ENCODE data around the gene PBX1.

PBX1 gene

DNA sequence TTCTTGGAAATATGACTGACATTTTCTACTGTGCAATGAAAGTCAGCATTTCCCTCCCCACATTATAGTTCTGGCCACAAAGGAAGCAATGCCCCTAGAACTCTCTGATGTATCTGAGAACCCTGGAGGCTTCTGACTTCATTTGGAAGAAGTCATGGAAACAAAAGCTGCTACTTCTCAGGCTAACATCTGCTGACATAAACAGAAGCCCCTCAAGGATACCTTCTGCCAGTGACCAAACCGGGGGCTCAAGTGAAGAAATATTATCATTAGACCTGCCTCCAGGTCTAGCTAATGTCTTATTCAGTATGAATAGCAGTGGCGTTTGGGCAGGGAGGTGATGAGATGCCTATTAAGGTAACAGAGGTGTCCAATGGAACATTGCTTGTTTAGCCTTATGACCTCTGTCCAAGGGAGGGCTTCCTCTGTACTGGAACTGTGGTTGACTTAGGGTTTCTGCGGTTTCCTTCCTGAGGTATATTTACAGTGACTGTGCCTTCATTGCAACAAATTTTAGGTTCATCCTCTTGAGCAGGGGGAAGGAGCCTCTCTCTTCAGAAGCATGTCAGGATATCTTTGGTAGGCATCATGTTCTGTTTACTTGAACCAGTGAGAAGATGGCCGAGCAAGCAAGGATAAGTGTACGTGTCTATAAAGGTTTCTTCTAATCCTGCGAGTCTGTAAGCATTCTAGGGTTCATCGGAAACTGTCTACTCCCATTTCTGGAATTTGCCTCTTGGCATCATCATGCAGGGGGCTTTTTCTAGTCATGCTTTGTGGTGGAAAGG is 161.7 kb downstream of the PBX1 start:
- DNase-seq (ENCODE audit: low read depth in 3 of 3) = no peak

DNA sequence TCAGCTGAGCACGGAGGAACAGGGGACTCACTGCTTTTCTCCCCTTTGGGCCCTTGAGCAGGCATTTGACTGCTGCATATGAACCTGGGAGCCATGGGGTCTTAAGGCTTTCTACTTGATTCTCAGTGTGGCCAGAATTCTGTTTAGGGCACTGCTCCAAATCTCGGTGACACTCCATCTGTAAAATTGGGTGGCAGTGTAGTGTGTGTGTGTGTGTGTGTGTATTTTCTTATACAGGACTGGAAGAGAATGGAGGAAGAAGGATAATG is 162.2 kb downstream of the PBX1 start:
- DNase-seq (ENCODE audit: low read depth in 3 of 3) = no peak

DNA sequence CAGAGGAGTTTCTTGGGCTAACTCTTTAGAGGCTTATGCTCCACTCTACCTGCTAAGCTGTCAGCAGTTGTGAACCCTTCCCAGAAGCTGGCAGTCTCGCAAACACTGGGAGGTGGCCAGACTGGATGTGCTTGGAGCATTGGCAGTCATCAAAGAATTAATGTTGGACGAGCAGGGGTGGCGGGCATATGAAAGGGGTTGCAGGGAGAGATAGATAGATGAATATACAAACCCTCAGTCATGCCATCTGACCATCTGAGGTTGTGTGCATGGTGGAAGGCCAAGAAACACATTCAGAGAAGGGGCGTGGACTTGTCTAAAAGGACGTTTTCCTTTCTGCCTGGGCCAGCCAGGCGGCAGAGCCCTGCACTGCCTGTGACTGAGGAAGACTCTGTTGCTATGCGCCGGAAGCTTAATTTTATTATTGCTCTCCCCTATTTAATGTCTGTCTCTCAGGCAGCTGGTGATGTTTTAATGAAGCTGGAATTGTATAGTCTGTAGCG is 164.4 kb downstream of the PBX1 start:
- no peak for DNase-seq (ENCODE audit: low read depth in 3 of 3)

DNA sequence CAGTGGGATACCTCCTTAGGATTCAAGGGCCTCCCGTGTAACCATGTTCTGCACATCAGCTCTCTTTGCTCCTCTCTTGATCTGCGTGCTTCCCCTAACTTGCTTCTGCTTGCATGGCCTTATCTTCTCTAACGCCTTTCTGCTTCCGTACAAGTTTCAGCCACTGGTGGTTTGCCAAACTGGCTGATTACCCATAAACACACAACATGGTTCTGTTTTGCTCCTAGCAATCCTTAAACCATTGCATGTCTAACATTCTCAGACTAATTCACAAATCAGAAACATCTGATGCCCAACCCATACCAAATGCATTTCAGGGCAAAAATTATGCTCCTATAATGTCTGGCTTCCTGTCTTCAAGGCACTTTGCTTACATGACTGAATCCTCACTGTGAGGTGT is 166.4 kb downstream of the PBX1 start:
- DNase-seq (ENCODE audit: low read depth in 3 of 3) = no peak

DNA sequence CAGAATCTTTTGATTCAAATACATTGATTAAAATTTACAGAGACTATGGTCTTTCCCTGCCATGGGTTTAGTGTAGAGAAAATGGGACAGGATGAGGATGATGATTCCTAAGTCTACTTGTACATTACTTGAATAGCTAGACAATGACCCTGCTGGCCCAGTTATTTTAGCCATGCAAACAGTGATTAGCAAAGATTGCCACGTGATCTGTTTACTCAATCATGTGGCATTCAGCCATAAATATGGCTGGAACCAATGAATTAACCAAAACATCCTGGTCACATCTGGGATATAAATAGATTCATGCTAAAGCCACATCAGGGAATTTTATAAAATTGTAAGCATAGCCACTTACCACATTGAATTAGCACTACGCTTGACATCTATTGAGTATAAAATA is 167.3 kb downstream of the PBX1 start:
- no peak for DNase-seq (ENCODE audit: low read depth in 3 of 3)

DNA sequence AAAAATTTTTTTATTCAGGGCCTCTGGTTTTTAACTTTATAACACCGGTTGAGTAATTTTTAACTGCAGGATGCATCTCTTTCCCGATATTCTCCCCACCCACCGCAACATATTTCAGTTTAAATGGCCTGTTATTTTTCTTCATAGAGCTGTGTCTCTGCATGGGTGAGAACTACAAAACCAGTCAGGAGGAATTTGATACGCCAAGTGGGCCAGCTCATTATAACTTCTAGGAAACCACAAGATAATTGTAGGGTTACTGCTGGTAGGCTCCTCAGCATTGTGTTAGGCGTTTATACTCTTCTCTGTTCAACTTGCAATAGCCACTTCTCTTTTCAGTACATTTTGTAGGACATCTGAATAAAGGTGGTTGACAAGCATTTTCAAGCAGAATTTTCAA is 169.7 kb downstream of the PBX1 start:
- no peak for DNase-seq (ENCODE audit: low read depth in 3 of 3)

DNA sequence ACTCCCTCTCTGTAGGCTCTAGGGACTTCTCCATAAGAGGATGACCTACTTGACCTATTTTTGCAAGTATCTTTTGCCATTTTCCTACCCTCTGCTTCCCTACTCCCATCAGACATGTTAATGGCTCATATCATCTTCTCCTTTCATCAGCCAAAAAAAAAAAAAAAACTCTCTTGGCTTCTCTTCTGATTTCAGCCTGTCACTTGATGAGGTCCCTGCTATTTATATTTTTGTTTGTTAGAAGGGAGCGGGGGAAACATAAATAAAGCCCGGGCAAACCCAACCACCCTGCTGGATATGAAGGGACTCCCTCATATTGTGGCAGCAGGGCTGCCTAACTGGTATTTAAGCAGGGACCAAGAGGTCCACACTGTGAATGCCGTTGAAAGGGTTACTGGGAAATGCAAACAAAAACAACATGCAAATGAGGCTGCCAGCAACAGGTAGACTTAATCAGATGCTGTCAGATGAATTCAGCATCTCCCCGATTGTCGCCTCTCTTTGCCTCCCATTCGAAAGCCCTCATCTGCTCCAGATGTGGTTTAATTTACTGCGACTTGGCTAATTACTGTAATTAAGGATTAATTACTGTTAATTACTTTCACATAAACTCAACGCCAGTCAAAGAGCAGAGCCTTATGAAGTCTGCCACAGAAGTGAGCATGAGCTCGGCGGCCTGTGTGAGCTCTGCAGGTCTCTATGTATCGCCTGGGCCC is 172.3 kb downstream of the PBX1 start:
- no peak for DNase-seq (ENCODE audit: low read depth in 3 of 3)

DNA sequence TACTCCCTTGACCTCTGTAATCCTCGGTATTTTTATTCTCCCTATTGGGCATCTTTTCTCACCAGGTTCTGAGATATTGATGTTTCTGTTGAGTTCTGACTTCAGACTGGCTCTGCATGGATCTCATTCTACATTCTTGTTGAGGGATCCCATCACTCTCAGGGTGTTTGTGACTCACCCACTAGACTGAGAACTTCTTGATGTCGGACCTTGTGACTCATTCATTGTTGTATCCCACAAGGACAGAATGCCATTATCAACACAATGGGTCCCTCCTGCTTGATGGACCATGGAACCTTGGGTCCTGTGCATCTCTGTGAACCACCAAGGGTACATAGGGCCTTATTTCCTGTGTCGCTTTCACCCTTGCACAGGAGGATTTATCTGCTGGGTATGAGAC is 174.1 kb downstream of the PBX1 start:
- no peak for DNase-seq (ENCODE audit: low read depth in 3 of 3)

DNA sequence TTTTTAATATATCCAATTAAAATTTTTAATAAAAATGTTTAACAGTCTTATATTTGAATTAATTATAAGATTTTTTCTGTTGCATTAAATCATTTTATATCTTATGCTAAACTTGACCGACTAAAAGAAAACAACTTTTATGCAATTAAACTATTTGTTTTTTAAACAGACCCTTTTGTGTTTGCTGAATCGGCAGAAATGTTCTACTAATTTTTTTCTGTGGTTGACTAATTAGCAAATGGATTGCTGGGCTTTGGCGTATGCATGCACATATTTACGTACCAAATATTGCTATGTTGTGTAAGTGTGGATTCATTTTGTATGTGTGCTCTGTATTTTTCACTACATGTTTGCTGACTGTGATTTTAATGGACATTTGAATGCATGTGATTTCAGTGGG is 174.8 kb downstream of the PBX1 start:
- no peak for DNase-seq (ENCODE audit: low read depth in 3 of 3)

DNA sequence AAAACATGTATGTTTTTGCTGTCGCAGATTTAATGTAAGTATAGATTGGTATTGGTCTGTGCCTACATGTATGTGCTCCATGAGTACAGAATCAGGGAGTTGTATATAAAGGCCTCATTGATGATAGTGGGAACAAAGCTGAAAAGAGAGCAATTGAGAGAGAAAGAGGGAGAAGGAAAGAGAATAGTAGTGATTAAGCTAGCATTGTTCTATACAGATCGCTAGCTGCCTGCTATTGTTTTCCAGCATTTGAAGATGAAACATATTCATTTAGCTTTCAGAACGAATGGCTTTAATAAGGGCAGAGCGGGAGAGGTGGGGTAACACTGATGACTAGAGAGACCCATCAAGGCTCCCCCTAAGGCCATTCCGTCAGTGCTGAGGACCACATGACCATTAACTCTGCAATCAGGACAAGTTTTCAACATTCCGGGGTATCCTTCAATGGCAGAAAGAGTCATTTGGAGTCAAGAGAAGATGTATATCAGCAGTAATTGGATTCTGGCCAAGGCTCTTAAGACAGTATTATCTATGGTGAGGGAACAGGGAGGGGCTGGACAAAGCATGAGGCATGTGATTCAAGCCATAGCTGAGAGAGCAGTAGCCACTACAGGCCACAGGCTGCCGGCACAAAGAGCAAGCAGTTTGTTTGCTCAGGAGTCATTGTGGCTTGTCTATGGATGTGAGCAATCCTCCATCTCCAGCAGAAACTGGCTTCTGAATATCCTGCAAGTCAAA is 176.5 kb downstream of the PBX1 start:
- DNase-seq (ENCODE audit: low read depth in 3 of 3) = no peak

DNA sequence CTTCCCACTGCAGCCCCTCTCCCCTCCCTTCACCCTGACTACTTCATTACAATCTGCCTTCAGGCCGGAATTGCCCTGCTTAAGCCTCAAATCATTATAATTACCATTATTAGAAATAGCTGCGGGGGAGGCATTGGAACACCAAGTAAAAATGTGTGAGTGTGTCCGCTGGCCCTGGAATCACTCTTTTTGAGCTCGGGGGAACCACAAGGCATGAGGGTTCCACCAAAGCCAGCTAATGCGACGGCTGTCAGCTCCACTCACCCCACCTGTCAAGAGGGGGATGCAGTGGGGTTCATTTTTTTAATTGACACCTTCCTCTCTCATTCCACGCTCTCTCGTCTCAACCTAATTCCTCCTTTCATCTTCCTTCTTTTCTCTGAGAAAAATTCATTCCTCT is 177.2 kb downstream of the PBX1 start:
- DNase-seq (ENCODE audit: low read depth in 3 of 3) = no peak

DNA sequence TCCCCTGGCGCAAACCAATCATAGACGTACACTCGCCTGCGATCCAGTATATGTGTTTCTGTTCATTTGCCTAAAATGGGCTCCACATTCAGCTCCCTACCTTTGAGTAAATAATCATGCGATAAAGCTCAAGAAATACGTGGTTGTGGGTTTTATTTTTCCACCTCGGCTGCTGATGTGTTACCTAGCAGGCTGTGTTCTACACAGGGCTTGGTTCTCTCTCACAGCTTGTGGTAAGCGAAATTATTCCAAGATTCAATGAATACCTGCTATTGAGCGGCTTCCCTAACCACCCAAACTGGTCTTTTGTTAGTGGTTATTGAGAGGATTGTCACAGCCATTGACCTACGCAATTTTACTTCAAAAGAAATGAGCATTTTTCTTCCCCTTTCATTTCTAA is 180.2 kb downstream of the PBX1 start:
- DNase-seq (ENCODE audit: low read depth in 3 of 3) = no peak

DNA sequence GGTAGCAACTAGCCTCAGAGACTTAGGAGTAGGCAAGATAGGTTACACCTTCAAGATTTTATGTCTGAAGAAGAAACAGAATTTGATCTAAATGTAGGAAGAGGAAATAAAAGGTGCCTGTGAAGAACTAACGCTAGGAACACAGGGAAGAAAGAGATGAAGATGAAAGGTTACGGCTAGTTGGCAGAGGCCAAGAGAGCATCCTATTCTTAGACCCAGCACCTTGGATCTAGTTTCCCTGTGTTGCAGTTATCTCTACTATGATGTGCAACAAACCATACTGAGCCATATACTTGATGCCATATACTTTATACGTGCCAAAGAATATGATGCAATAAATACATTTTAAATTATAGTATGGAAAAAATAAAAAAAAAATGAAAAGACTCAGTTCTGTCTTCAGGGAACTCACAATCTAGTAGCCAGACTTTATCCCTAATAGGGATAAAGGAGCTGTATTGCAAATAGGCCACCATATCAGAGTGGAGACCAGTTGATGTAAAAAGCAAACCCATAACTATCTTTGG is 181.1 kb downstream of the PBX1 start:
- DNase-seq (ENCODE audit: low read depth in 3 of 3) = no peak

DNA sequence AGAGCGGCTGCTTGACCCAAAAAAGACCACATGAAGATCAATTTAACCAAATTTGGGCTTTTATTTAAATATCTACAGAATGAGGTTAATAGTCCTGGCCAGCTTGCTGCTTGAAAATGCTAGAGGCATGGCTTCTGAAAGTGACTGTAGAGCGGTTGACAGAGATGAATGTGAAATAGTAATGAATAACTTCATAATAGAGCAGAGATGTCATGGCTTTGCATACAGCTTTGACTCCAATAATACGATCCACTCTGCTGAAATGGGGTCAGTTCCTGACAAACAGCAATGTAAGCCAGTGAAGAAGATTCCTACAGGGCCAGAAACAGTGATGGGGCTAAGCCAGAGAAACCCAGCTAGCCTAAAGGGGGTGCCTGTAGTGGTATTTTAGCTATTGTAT is 183.8 kb downstream of the PBX1 start:
- DNase-seq (ENCODE audit: low read depth in 3 of 3) = no peak

DNA sequence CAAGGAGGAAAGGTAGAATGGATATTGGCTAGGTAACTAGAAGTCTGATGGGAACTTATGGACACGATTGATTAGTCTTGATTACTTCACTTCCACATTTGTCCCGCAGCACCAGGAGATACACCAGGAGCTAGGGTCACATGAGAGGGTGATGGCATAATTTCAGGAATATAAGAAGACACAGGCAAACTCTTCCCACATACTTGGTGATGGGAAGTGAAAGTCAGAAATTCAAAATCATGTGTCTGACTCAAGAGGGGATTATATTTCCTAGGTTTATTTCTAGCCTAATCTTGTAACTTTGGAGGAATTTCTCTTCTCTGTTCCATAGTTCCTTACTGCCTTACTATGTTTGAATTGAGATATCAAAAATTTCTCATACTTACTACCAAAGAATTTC is 185.0 kb downstream of the PBX1 start:
- no peak for DNase-seq (ENCODE audit: low read depth in 3 of 3)

DNA sequence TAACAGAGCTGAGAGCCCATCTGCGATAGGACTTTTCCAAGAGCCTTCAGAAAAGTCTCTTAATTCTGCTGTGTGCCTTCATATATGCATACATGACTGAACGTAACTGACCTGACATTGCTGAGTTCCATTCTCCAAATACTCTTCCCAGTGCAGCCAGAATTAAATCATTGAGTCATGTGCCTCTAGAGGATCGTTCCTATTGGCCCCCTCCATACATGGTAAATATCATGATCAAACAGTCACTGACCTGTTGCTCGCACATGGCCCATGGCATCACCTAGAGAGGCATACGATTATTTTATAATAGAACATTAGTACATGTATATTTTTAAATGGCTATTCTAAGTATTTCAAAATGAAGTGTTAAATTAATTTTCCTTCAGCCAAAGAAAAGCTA is 186.8 kb downstream of the PBX1 start:
- DNase-seq (ENCODE audit: low read depth in 3 of 3) = no peak

DNA sequence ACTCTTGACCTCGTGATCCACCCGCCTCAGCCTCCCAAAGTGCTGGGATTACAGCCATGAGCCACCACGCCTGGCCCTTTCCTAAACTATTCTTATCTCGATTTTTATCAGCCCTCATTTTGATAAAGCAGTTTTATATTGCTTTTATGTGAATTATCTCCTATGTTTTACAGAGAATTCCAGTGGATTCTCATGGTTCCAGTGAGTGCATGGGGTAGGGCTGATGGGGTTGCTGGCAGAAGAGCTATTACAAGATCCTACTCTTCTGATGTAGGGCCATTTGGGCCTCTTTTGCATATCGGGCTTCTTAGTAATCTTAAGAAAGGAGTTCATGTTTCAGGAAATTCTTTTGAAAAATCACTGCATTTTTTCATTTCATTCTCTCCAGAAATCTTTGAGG is 187.6 kb downstream of the PBX1 start:
- no peak for DNase-seq (ENCODE audit: low read depth in 3 of 3)

DNA sequence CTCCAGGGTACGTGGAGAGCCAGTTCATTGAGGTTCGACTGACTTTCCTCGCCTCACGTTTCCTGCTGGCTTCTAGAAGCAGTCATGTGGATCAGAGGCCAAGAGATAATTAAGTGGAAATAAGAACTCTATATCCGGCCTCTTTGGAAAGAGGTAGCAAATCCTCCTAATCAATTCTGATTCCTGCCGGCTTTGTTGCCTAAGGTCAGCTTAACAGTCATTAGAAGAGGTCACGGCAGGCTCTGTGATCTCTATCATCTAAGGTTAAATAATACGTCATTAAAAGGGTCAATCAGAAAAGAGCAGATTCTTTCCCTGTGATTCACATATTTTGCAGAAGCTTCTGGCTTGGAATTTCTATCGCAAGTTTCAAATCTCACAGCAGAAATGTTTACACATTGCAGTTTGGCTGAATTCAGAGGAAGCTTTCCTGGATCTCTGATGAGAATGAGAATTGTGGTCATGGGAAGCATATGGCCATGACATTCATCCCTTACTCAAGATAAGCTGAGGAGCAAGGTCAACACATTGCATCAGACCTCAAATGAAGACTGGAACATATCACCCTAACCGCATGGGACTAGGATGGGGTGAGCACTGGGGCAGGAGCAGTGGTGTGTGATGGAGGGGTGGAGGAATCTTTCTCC is 189.4 kb downstream of the PBX1 start:
- DNase-seq (ENCODE audit: low read depth in 3 of 3) = no peak

DNA sequence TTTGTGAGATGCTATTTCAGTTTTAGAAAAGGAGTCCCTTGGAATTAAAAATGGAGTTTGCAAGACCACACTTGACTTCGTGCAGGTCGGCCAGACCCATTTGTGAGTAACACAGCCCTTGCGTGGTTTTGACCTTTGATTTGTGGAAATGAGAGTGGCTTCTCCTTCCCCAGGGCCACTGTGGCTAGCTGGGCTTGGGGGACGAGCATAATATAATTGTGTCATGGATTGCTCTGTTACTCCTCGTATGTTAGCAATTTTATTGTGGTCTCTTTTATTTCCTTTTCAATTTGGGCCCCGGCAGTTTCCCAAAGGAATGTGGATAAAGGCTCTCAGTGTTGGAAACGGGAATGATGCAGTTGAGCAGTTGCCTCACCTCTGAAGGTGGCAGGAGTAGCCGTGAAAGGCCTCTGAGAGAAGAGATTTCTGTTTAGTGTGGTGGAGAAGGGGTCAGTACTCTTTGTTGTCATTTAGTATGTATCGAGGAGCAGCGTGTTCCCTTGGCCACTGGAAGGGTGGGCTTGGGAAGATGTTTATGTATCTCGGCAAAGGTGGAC is 194.6 kb downstream of the PBX1 start:
- no peak for DNase-seq (ENCODE audit: low read depth in 3 of 3)

DNA sequence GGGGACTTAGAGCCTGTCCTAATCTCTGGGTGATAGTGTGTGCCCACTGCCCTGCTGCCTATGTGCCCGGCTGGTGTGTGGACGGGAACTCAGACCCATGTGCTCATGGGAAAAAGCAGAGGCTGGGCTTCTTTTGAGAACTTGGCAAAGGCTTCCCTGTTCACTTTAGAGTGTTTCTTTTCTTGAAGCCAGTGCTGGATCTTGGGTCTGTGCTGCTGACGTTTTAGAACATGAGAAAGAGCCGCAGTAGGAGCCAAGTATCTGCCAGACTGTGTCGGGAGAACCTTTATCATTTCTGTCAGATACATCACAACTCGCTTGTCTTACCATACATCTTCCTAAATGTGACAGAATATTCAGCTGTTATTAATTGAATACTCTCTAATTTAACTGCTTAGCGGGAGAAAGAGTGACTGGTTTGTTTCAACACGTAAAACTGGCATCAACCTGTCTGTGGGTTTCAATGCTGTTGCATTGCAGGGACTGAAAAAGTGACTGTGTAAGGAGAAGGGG is 195.2 kb downstream of the PBX1 start:
- no peak for DNase-seq (ENCODE audit: low read depth in 3 of 3)

DNA sequence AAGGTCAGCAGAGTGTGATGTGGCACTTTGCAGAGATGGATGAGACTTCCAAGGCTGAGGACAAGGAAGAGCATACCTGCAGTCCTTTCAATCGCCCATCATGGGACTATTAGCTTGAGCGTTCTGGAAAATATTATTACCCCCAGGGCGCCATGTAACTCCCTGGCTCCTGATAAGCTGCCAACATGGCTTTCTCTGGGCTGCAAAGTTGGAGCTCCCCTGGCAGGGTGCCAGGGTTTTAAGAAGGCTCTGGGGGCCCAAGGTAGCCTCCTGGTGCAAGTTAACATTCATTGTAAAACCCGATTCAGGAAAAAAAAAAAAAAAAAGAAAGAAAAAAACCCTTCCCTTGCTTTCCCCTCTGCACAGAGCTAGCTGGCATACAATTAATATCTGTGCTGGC is 196.7 kb downstream of the PBX1 start:
- DNase-seq (ENCODE audit: low read depth in 3 of 3) = no peak

DNA sequence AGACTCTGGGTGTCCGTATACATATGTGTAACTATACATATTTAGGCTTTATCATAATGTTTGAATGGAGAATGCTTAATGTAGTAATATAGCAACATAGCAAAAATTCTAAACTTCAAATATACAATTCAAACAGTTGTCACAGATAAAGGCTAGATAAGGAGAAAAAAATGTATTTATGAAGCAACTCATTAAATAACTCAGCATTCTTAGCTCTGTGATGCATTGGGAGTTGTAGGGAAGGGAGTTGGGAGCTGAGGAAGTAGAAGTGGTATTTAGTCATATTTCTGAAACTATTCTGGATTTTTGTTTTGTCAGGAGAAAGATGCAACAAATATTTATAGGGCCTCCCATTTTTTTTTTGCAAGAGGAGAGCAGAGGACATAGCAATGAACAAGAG is 197.8 kb downstream of the PBX1 start:
- no peak for DNase-seq (ENCODE audit: low read depth in 3 of 3)

All from stimulated activated CD4-positive, alpha-beta T cell treated with anti-CD3 and anti-CD28 coated beads, TNF-alpha, amount 100 ng/mL, for 24 hours (primary cell).